GM18951 (cell line): ENCODE results near the gene SLC17A9.

Experiments used
- POLR2A ChIP-seq: IDR thresholded peaks from 4 replicates; pipeline ENCODE4 v1.6.1; 2011; ENCODE audit warnings: mild to moderate bottlenecking; ENCODE audit not compliant: insufficient read length, insufficient read depth; ENCODE audit errors: extremely low read depth
- in situ Hi-C: fragments of 300-500 bp; cut with MboI; formaldehyde crosslinking; loops from one replicate; pipeline ENCODE4 v1.12.0; 2022; ENCODE audit warnings: low sequenced_read_pairs, mixed read lengths, inconsistent platforms; ENCODE audit not compliant: unreplicated experiment

The SLC17A9 gene

DNA sequence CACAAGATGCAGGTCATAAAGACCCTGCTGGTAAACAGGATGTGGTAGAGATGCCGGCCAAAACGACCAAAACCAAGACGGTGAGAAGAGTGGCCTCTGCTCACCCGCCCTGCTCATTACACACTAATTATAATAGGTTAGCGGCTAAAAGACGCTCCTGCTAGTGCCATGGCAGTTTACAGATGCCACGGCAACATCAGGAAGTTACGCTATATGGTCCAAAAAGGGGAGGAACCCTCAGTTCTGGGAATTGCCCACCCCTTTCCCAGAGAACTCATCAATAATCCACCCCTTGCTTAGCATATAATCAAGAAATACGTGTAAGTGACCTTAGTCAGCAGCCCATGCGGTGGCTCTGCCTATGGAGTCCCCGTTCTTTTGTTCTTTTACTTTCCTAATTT, 36.7 kb downstream of the SLC17A9 start:
- no peak for TF ChIP-seq POLR2A
- in situ Hi-C loops: no loop called here

DNA sequence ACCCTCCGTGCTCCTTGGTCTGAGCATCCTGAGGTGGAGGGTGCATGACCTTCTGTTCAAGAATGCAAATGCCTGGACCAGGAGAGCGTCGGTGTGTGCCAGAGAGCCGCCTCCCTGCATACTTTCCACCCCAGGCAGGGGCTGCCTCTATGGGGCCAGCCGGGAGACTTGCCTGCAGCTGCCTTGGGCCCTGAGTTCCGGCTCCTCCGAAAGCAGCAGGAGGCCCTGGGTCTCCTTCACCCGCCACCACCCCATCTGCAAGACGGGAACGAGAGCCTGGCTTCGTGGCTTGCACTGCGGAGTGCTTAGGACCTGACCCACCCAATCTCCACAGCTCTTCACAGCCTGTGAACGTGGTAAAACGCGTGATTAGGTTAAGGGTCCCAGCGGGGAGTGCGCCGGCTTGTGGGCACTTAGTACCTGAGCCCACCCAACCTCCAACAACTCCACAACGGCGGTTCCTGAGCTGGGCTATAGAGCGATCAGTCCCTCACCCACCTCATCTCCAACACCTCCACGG, 37.9 kb downstream of the SLC17A9 start:
- in situ Hi-C loops: no loop called here
- TF ChIP-seq POLR2A: no peak

GRCh38 chr20:62991196-62991807, 38.8 kb downstream of the SLC17A9 start:
- in situ Hi-C loops: no loop called here

GRCh38 chr20:62991863-62992262, 39.4 kb downstream of the SLC17A9 start:
- no peak for TF ChIP-seq POLR2A
- in situ Hi-C loops: no loop called here

More at GRCh38 chr20:62991196-62991807, 38.8 kb downstream of the SLC17A9 start:
- TF ChIP-seq POLR2A: no peak

DNA sequence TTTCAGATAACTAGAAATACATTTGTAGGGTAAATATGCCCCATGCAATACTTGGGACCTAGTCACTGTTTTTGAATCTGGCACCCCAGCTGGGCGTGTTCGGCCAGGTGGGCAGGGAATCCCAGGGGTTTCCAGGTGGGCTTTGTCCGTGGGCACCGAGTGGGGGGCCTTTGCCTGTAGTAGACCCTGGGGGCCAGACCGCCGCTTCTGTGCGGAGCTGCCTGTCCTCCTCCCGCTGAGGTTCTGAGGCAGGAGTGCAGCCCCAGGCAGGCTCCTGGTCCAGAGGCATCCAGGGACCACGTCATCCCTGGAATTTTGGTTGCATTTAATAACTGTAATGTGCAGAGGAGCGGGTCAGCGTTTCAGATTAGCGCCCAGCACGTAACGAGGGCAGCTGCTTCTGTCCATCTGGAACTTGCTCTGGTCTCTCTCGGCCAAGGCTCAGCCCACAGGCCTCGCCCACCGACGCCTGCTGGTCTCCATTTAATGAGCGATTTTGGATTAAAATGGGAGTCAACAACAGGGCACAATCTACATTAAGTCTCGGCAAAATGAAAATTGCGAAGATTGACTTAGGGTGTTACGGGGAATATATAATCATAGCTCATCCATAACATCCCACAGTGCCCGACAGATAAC, 41.5 kb downstream of the SLC17A9 start:
- in situ Hi-C loops: no loop called here
- TF ChIP-seq POLR2A: no peak

- in situ Hi-C loops: no loop called here
Measured at GRCh38 chr20:62994869-62995281, 42.4 kb downstream of the SLC17A9 start.

GRCh38 chr20:62995481-62995880, 43.0 kb downstream of the SLC17A9 start:
- in situ Hi-C loops: no loop called here
- TF ChIP-seq POLR2A: no peak

More at GRCh38 chr20:62994869-62995281, 42.4 kb downstream of the SLC17A9 start:
- TF ChIP-seq POLR2A: no peak

DNA sequence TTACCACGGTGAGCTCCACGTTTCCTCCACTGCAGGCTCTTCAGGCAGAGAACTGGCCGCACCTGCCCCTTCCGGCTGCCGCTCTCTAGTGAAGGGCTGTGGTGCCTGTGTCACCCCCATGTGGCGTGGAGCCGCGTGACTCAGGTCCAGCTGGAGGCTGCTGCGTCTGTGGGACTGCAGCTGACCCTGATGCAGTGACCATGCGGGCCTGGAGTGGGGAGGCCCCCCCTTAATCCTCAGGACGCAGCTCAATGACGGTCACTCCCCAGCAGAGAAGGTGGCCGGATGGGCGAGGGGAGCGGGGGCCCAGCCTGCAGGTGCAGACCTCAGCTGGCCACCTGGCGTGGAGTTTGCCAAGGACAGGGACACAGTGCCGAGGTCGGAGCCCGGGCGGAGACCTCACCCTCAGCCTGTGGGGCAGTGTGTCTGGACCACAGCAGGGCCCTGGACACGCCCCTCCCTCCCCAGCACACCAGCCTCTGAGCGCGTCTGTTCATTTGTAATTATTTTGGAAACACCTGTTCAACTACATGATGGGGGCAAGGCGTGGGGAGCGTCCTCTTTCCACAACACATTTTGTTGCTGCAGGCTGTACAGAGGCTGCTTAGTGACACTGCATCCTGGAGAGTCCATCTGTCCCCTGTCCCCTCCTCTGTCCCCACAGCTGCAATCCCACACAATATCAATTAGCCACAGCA, 43.5 kb downstream of the SLC17A9 start:
- no peak for TF ChIP-seq POLR2A
- in situ Hi-C loops: no loop called here

GRCh38 chr20:62996596-62996982, 44.1 kb downstream of the SLC17A9 start:
- in situ Hi-C loops: no loop called here
- TF ChIP-seq POLR2A: no peak

- no peak for TF ChIP-seq POLR2A
- in situ Hi-C loops: no loop called here
Measured at GRCh38 chr20:62997417-62998035, 45.0 kb downstream of the SLC17A9 start.

DNA sequence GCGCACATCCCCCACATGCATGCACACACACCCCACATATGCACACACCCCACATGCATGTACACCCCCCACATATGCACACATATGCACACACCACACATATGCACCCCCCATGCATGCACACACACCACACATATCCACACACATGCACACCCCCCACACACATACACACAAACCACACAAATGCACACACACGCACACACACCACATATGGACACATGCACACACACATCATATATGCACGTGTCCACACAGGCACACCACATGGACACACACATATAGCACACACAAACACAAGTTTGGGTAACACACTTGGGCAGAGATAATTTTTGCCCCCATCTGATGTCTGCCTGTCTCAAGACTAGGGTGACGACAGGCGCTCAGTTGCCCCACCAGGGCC, 45.9 kb downstream of the SLC17A9 start:
- in situ Hi-C loops: no loop called here
- TF ChIP-seq POLR2A: no peak

DNA sequence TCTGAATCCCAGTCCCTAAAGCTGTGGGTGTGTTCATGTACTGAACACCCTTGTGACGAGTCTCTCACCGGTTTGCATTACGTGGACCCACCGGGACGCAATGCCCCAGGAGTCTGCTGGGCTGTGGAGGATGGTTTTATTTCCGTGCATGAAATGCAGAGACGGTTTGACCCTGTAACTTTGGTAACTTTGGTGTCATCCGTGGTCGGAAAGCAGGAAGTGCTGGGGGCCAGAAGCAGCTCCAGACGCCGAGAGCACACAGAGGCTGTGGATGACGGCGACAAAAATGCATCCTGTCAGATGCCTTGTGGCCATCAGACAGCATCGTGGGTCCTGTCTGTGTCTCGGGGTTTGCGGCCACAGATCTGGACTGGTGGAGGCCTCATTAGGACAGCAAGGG, 47.1 kb downstream of the SLC17A9 start:
- in situ Hi-C loops: no loop called here
- no peak for TF ChIP-seq POLR2A

DNA sequence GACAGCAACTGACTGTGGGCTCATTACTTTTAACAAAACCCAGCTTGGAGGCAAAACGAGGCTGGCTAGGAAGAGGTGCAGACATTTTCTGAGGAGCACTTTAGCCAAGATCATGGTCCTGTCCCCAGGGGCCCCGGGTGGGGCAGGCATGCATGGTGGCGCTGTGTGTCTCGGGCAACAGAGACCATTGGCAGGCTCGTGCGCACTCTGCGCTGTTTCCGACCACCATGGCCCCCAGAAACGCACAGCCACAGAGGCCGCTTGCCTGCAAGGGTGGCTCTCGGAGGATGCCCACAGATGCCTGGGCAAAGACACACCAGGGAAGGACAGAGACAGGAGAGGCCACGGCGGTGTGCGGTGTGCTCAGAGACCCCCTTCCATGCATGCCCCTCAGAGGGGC, 47.5 kb downstream of the SLC17A9 start:
- TF ChIP-seq POLR2A: no peak
- in situ Hi-C loops: no loop called here

DNA sequence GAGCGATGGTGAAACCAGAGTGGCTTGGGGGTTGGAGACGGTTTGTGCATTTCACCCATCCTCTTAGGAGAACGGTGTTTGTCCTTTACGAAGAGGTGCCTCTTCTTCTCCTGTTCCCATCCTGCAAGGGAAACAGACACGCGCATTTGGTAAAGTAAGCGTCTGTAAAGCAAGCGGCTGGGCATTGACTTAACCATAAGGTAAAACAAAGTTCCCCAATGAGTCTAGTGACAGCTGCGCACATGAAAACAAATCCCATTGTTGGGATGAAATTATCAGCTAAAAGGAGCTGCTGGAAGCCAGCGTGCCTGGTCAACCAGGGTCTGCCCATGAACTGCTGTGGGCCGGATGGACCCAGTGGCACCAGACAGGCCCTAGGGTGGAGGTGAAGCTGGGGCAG, 48.4 kb downstream of the SLC17A9 start:
- in situ Hi-C loops: no loop called here
- TF ChIP-seq POLR2A: no peak

DNA sequence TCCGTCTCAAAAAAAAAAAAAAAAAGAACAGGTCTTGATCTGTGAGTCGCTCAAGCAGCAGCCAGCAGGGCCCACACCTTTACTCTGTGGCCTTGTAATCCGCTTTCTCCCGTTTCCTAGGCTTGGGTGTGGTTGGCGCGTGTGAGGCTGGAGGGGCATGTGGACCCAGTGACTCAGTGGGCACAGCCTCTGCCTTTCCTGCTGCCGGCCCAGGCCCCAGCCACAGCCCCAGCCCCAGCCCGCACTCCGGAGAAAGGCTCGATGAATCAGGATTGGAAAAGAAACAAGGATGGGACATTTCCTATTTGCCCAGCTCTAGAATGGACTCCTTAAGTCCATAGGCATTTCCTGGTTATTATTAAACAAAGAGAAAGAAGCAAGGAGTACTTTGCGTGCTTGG, 50.0 kb downstream of the SLC17A9 start:
- in situ Hi-C loops: no loop called here

More for the DNA sequence above, 50.0 kb downstream of the SLC17A9 start:
- no peak for TF ChIP-seq POLR2A
